NT2/D1 (cell line): ENCODE data around the gene AOPEP.

Experiments
- YY1 ChIP-seq: IDR thresholded peaks from 2 replicates; pipeline ENCODE4 v1.6.1; 2011; ENCODE audit not compliant: insufficient read length, insufficient read depth
- ZNF274 ChIP-seq: IDR thresholded peaks from 2 replicates; pipeline ENCODE4 v1.6.1; 2011; ENCODE audit warnings: mild to moderate bottlenecking, low read depth, low read length

GRCh38 chr9:94717761-94718160 is 8.7 kb upstream of the AOPEP start:
- TF ChIP-seq YY1, result no peak
- no peak for TF ChIP-seq ZNF274
